Kidney (tissue), 14 donors: ENCODE results near the gene EPHB1. TPM values are rescaled to one million over a fixed set of nuclear protein-coding genes. Genes with fewer than 3 reads are reported as not detected.

ENCODE experiments used
- DNase-seq, 5 donors: peaks; one replicate each; pipeline ENCODE4 v3.0.0-alpha.2; 2013 to 2020
- FAIRE-seq: peaks from 2 replicates; lab custom pipeline; 2012; peaks lifted over from hg19 to GRCh38; lab: Jason Lieb, UNC
- H3K27ac ChIP-seq, 2 donors: one replicate each; pipeline ENCODE4 v1.7.0; 2013; ENCODE audit warnings: low read depth in 2 of 2, low read length in 2 of 2, inconsistent platforms in 1 of 2
- H3K27me3 ChIP-seq: one replicate; pipeline ENCODE4 v1.7.1; 2013; ENCODE audit warnings: low read length, inconsistent platforms; ENCODE audit not compliant: control insufficient read depth, insufficient read depth
- H3K36me3 ChIP-seq, 3 donors: one replicate each; pipeline versions ENCODE4 v1.7.0 to v1.7.1; 2013; ENCODE audit warnings: low read length in 3 of 3, control low read depth in 1 of 3, inconsistent platforms in 1 of 3; ENCODE audit not compliant: insufficient read depth in 3 of 3, control insufficient read depth in 2 of 3
- H3K4me1 ChIP-seq, 3 donors: one replicate each; pipeline versions ENCODE4 v1.7.0 to v1.7.1; 2013; ENCODE audit warnings: low read length in 3 of 3, inconsistent platforms in 1 of 3, low read depth in 1 of 3; ENCODE audit not compliant: control insufficient read depth in 2 of 3, insufficient read depth in 2 of 3
- H3K4me3 ChIP-seq, 3 donors: one replicate each; pipeline versions ENCODE4 v1.7.0 to v1.8.1; 2013; ENCODE audit warnings: low read length in 3 of 3, control low read depth in 1 of 3, inconsistent platforms in 1 of 3
- H3K9ac ChIP-seq, 3 donors: one replicate each; pipeline versions ENCODE4 v1.7.0 to v1.7.1; 2013; ENCODE audit warnings: low read length in 3 of 3, control low read depth in 1 of 3, inconsistent platforms in 1 of 3
- H3K9me3 ChIP-seq, 3 donors: one replicate each; pipeline versions ENCODE4 v1.7.0 to v1.7.1; 2013; ENCODE audit warnings: low read length in 3 of 3, control low read depth in 1 of 3, inconsistent platforms in 1 of 3; ENCODE audit not compliant: control insufficient read depth in 2 of 3, insufficient read depth in 1 of 3
- intact Hi-C: fragments of 100-400 bp; cut with DNase I; formaldehyde crosslinking; loops from one replicate; pipeline ENCODE4 v1.11.1; 2022
- polyA plus RNA-seq: library from polyadenylated mRNA; stranded (reverse); fragments of 350-450 nt; fragmentation: Illumina TruSeq; extraction: RNeasy Lipid Tissue Mini Kit (QIAGEN cat#74804); gene quantifications from one replicate; pipeline ENCODE4 v1.2.3, GENCODE V29; 2014; ENCODE audit warnings: low read depth, low replicate concordance; ENCODE audit not compliant: insufficient read depth
- total RNA-seq: library from RNA; stranded (reverse); fragmentation: NEBNext Ultra II Directional; extraction: Animal tissue kit (Norgen Biotek cat#: 25700); gene quantifications from one replicate; pipeline ENCODE4 v1.2.1, GENCODE V29; 2021
- TF ChIP-seq, protein P1 (sequence below): IDR thresholded peaks from 3 replicates; pipeline ENCODE4 v1.5.1; 2012; ENCODE audit warnings: mild to moderate bottlenecking, moderate library complexity, borderline replicate concordance; ENCODE audit not compliant: insufficient read depth; ENCODE audit errors: extremely low read depth
- donor health status: control.
- donor health status: control.
- donor health status: control.
- donor health status: control.
- donor health status: control.
- donor health status: DM: yes; HTN: yes; CAD: no.
- donor health status: Normal renal cell carcinoma (clear cell type).

The EPHB1 gene
- total and polyA plus RNA-seq, 2 donors from 2014 or later: 0.39 to 3.2 TPM

DNA sequence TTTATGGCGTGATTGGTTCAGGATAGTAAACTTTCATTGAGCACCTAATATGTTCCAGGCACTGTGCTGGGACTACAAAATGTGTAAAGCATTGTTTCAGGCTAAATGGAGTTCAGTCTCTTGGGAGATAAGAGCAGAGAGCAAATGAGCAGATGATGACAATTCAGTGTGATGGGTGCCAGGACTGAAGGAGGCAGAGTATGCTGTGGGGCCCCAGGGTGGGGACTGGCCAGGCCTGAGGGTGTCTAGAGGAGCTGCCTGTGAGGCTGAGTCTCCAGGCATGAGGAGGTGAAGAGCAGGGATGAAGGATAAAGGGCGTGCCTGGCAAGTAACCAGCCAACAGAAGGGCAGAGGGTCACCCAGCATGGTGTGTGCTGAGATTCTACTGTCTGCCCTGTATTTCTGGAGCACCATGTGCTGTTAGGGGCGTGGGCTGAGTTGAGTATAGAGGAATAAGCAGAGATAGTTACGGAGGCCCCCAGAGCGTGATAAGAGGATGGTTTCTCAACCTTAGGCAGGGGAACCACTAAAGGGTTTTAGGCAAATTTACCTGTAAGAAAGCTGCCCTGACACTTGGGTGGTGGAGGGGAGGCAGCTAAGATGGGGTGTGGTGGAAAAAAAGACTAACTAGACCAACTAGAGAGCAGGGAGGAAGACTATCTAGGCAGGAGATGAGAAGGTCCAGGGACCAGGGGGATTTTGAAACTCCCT lies 38.5 kb downstream of the EPHB1 start:
- Histone ChIP-seq H3K9ac (no peak overlapping the region), H3K36me3 (no peaks in the 10 kb centered on the region), H3K4me3 (no peak overlapping the region), H3K4me1 (no peaks in the 10 kb centered on the region), H3K9me3 (no peaks in the 10 kb centered on the region), H3K27ac (no peak overlapping the region), H3K27me3 (no peaks in the 10 kb centered on the region)
- FAIRE-seq (no peak), DNase-seq (no peak)
- intact Hi-C loops: no loop called here
- TF ChIP-seq, protein P1, sequence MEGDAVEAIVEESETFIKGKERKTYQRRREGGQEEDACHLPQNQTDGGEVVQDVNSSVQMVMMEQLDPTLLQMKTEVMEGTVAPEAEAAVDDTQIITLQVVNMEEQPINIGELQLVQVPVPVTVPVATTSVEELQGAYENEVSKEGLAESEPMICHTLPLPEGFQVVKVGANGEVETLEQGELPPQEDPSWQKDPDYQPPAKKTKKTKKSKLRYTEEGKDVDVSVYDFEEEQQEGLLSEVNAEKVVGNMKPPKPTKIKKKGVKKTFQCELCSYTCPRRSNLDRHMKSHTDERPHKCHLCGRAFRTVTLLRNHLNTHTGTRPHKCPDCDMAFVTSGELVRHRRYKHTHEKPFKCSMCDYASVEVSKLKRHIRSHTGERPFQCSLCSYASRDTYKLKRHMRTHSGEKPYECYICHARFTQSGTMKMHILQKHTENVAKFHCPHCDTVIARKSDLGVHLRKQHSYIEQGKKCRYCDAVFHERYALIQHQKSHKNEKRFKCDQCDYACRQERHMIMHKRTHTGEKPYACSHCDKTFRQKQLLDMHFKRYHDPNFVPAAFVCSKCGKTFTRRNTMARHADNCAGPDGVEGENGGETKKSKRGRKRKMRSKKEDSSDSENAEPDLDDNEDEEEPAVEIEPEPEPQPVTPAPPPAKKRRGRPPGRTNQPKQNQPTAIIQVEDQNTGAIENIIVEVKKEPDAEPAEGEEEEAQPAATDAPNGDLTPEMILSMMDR: no peak

DNA sequence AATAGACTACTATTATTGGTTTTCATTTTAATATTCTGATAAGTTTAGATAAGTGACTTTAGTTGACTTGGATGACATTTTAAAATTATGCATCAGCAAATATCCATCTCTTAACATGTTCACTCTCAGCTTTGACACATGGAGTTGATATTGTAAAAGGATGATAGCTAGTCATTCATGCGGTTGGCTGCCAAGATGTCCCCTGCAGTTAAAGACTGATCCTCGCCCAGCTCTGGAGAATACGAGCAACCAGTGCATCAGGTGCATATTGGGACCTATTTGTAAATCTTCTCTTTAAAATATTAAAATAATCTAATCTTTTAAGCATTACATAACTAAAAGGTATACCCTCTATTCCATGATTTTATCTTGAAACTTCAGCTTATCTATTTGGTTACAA lies 41.9 kb downstream of the EPHB1 start:
- Histone ChIP-seq H3K4me1 (no peaks in the 10 kb centered on the region), H3K9me3 (no peaks in the 10 kb centered on the region), H3K4me3 (no peak overlapping the region), H3K9ac (no peak overlapping the region), H3K27me3 (no peaks in the 10 kb centered on the region), H3K36me3 (no peaks in the 10 kb centered on the region), H3K27ac (no peak overlapping the region)
- TF ChIP-seq, protein P1: no peak
- intact Hi-C loops: no loop called here
- DNase-seq (no peak), FAIRE-seq (no peak)

DNA sequence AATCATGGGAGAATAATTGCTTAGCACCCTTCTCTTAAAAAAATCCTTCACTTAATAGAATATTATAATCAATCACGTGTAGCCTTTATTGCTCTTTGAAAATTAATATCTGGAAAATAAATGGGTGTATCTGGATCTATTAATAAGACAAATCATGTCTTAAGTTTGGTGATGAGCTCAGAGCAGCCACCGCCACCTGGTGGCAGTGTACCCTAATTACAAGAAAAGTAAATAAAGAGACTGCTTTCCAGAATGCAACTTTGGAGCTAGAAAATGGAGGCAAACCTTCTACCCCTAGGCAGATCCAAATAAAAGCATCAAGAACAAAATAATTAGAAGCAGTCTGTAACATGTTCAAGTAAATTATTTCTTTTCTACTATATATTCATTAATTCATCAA lies 43.5 kb downstream of the EPHB1 start:
- H3K27ac ChIP-seq: no peak overlapping the region
- FAIRE-seq: no peak
- DNase-seq: no peak

More for the DNA sequence above, 43.5 kb downstream of the EPHB1 start:
- Histone ChIP-seq H3K9ac (no peak overlapping the region), H3K9me3 (peaks cover 0 to 4% (median 0%) of the 10 kb centered on the region in 3 donors), H3K36me3 (no peaks in the 10 kb centered on the region), H3K27me3 (no peaks in the 10 kb centered on the region), H3K4me1 (no peaks in the 10 kb centered on the region), H3K4me3 (no peak overlapping the region)
- TF ChIP-seq, protein P1: no peak
- intact Hi-C loops: no loop called here
